HFF-Myc (cell line): Measurements from ENCODE around the gene RNF14.

Source experiments
- DNase-seq: peaks from one replicate; pipeline ENCODE4 v3.0.0-alpha.2; 2011; ENCODE audit warnings: low read depth; ENCODE audit errors: extremely low read depth
- H3K4me3 ChIP-seq: replicated peaks from 2 replicates; pipeline ENCODE4 v1.5.1; 2011; ENCODE audit warnings: low read depth, mild to moderate bottlenecking, control low read depth, low read length
- TF ChIP-seq, protein P1 (sequence below): IDR thresholded peaks from 2 replicates; pipeline ENCODE4 v1.5.1; 2012; ENCODE audit warnings: mild to moderate bottlenecking, low read depth, low read length, control low read depth; ENCODE audit errors: missing control alignments

Gene RNF14

DNA sequence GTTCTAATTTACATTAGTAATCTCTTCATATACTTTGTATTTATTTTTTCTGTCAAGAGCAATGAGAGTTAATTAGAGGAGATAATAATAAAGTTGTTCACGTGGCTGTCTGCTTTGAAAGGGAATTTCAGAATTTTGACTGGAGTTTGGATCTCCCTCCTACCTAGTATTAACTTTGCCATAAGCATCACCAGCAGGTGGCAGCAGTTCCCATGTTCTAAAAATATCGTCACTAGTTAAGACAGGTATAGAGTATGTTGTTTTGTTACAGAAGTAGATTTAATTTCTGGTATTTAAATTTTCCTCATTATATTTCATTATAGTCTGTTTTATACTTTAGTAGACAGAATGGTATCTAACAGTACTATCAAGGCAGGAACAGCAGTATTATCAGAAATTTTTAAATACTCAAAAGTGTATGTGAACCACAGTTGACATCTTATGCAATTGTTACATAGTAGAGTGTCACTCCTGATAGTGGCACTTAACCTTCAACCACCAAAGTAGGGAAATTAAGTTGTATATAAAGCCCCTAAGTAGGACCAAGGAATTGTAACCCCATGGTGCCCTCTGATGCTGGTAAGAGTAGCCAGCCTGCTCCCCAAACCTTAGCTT is 23.6 kb downstream of the RNF14 start:
- no peak for DNase-seq
- TF ChIP-seq, protein P1, sequence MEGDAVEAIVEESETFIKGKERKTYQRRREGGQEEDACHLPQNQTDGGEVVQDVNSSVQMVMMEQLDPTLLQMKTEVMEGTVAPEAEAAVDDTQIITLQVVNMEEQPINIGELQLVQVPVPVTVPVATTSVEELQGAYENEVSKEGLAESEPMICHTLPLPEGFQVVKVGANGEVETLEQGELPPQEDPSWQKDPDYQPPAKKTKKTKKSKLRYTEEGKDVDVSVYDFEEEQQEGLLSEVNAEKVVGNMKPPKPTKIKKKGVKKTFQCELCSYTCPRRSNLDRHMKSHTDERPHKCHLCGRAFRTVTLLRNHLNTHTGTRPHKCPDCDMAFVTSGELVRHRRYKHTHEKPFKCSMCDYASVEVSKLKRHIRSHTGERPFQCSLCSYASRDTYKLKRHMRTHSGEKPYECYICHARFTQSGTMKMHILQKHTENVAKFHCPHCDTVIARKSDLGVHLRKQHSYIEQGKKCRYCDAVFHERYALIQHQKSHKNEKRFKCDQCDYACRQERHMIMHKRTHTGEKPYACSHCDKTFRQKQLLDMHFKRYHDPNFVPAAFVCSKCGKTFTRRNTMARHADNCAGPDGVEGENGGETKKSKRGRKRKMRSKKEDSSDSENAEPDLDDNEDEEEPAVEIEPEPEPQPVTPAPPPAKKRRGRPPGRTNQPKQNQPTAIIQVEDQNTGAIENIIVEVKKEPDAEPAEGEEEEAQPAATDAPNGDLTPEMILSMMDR: peak; percentile 69

DNA sequence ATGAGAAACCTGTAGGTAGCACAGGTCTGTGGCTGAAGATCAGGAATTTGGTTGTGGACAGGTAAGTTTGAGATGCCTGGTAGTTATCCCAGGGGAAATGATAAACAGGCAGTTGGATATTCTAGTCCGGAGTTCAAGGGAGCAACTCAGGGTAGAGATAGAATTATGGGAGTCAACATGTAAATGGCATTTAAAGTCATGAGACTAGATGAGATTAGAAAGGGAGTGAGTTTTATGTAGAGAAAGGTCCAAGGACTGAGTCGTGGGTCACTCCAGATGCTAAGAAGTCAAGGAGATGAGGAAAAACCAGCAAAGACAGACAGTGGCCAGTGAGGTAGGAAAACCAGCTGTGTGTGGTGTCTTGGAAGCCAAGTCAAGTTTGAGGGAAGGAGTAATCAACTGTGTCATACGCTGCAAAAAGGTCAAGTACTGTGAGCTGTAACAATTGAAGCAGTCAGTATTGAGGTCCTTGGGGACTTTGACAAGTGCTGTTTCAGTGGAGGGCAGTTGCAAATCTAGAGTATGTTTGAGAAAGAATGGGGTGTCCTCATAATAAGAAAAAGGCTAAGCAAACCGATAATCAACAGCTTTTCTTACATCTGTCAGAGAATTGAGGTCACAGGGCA is 25.7 kb downstream of the RNF14 start:
- DNase-seq: no peak
- TF ChIP-seq, protein P1: no peak
- no peak overlapping the region for H3K4me3 ChIP-seq

More for the DNA sequence above, 23.6 kb downstream of the RNF14 start:
- no peak overlapping the region for H3K4me3 ChIP-seq

DNA sequence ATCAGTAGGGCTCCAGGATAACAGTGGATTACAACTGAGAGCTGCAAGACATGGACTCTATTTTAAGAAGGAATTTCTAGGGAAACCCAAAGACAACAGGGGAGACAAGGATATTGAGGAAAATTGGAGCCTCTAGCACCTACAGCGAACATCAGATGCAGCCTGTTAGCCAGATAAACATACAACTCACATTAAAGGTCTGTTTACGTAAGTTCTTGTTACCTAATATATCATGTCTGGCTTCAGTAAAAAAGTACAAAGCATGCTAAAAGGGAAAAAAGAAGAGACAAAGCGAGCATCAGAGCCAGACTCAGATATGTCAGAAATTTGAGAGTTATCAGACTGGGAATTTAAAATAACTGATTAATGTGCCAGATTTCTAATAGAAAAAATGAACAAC is 26.8 kb downstream of the RNF14 start:
- no peak overlapping the region for H3K4me3 ChIP-seq
- TF ChIP-seq, protein P1: no peak
- DNase-seq: no peak

DNA sequence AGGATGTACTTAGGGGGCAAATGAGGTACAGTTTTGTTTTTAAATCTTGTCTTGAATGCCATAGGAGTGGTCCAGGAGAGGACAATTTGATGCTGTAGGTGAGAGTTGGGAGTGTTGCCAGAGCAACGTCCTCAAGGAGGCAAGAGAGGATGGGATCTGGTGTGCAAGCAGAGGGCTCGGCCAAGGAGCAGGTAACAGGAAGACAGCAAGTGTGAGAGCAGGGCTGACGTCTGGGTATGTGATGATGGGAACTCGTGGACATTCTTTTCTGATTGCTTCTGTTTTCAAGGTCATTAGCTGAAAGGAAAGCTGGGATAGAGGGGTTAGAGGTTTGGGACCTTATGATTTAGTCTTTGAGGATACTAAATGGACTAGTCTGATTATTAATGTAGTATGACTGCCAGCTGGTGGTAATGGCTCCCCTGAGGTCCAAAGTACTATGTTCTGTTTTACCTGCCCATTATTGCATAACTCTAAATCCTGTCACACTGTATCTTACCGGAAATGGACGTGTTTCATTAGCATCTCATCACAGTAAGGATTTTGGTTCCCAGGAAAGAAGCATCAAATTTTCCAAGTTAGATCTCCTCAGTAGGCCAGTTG is 28.6 kb downstream of the RNF14 start:
- no peak for DNase-seq
- no peak overlapping the region for H3K4me3 ChIP-seq
- TF ChIP-seq, protein P1: no peak

DNA sequence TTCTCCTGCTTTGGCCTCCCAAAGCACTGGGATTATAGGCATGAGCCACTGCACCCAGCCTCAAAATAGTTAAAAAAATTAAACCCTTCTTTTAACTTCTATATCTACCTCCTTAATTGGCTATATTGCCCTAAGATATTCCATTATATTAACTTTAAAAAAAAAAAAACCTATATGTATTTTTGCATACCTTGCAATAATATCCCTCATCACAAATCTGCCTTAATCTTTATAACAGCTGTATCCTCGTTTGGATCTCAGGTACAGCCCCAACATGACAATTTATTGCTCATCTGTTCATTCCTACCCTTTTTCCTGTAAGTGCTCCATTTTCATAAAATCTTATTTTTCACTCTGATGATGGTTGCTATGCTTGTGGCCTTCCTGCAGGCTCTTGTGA is 31.3 kb downstream of the RNF14 start:
- H3K4me3 ChIP-seq: no peak overlapping the region
- no peak for DNase-seq
- TF ChIP-seq, protein P1: no peak

DNA sequence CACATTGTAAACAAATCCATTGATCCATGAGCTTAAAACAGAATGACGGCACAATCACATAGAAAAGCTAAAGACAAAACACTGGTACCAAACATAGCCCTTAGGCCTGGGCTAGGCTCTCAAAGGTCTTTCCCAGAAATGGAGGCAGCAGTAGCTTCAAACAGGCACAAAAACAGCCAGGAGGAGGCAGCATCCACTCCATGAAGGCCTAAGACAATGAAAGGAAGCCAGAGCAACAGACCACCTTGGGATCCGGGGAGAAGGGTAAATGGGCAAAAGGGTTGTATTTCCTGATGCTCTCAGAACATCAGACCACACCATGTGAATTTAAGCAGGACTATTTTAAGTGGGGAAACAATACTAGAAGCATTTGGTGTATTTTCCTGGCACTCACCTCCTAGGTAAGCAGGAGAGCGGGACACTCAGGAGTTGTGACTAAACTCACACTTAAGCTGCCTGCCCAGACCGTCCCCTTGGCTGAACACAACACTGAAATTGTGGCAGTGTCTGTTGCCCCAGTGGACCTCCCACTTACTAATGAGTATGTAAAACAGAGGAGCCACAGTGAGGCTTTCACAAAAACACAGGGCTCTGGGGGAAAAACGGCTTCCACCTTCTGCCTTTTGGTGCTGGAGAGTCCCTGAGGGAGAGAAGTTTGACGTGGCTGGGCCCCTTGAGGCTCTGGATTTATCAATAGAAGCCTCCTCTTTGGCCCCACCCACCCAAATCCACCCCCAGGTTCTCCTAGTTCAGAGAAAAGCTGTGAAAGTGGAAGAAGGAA is 32.0 kb downstream of the RNF14 start:
- H3K4me3 ChIP-seq: no peak overlapping the region
- DNase-seq: no peak
- TF ChIP-seq, protein P1: peak; percentile 44
